Measurements from ENCODE around the gene DSG3.

DSG3 gene

DNA sequence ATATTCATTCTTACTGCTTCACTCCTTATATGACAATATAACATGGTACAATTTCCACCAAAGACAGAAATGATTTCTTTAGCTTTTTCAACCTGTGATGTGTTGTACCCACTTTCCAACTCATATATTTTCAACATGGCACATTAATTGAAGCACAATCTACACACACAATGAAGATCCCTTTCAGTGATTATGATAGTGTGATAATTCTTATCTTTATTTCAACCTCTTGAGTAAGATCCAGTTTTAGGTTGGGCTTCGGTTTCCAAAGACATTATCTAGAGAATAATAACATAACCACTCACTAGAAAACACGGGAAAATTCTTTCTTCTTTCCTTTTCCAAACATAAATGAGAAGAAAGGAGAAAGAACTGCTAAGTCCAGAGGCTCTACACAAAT lies 3.4 kb upstream of the DSG3 start:
- H3K4me3 ChIP-seq (ENCODE audit: low read length) = no peak overlapping the region
- no peak for DNase-seq (ENCODE audit: low read depth)
- TF ChIP-seq, protein P1, sequence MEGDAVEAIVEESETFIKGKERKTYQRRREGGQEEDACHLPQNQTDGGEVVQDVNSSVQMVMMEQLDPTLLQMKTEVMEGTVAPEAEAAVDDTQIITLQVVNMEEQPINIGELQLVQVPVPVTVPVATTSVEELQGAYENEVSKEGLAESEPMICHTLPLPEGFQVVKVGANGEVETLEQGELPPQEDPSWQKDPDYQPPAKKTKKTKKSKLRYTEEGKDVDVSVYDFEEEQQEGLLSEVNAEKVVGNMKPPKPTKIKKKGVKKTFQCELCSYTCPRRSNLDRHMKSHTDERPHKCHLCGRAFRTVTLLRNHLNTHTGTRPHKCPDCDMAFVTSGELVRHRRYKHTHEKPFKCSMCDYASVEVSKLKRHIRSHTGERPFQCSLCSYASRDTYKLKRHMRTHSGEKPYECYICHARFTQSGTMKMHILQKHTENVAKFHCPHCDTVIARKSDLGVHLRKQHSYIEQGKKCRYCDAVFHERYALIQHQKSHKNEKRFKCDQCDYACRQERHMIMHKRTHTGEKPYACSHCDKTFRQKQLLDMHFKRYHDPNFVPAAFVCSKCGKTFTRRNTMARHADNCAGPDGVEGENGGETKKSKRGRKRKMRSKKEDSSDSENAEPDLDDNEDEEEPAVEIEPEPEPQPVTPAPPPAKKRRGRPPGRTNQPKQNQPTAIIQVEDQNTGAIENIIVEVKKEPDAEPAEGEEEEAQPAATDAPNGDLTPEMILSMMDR (conservative IDR thresholded peaks at IDR 0.05; ENCODE audit: low read length) = no peak

DNA sequence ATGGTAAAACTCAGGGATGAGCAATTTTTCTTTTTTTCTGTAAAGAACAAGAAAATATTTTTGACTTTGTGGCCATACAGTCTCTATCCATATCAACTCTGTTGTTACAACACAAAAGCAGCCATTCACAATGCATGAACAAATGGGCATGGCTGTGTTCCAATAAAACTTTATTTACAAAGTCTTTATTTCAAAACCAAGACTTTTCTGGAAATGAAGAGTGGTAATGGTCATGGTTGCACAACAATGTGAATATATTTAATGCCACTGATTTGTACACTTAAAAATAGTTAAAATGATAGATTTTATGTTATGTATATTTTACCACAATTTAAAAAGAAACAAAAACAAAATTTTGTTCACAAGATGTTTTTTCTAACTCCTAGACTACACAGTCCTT lies 1.6 kb upstream of the DSG3 start:
- H3K4me3 ChIP-seq (ENCODE audit: low read length) = no peak overlapping the region
- TF ChIP-seq, protein P1 (conservative IDR thresholded peaks at IDR 0.05; ENCODE audit: low read length) = no peak
- no peak for DNase-seq (ENCODE audit: low read depth)

DNA sequence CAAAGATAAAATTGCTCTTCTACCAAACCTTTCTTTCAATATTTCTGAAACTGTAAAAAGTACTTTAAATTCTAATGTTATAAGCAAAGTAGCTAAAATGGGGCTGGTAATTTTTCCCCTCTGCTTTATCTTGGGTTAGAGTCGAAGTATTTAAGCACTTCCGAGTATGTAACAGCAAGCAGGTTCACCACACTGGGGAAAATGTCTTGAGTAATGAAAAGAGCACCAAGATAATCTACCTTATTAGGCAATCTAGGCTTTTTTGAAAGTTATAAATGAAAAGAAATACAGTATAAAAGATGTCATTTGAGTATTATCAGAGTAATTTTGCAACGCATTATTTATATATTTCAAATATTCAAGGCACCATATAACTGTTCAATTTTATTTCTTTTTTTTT lies 687 bp upstream of the DSG3 start:
- TF ChIP-seq, protein P1 (conservative IDR thresholded peaks at IDR 0.05; ENCODE audit: low read length) = no peak
- no peak overlapping the region for H3K4me3 ChIP-seq (ENCODE audit: low read length)
- no peak for DNase-seq (ENCODE audit: low read depth)

DNA sequence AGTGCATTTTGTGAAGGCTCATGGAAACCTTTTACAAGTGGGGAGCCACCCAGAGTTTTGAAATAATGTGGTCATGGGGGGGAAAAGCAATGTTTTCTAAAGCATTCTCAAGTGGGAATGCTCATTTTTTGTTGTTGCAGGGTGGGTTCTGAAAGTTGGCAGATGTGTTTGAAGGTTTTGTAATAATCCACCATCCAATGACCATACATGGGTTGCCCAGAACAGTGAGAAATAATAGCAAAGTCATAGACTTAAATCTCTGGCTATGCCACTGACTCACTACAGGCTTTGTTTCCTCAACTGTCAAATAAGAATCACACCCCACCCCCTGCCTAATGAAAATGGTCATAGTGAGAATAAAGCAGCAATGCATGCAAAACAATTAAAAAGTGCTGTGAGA lies 2.9 kb downstream of the DSG3 start:
- TF ChIP-seq, protein P1 (conservative IDR thresholded peaks at IDR 0.05; ENCODE audit: low read length) = no peak
- no peak for DNase-seq (ENCODE audit: low read depth)
- H3K4me3 ChIP-seq (ENCODE audit: low read length) = no peak overlapping the region

DNA sequence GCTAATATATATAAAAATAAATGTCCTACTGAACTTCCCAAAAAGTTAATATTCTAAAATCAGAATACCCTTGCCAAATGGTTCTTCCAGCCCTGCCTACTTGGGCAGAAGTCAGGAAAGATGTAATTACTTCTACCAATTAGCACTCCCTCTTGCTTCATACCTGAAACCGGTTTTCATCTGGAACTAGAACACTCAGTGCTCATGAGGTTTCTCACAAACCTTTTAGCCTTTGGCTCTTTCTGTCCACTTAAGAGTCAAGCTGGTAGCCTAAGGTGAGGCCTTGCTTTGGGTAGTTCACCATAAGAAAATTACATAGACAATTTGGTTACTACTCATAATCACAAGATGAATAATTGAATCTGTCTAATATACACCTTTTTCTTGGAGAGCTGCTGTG lies 4.1 kb downstream of the DSG3 start:
- no peak overlapping the region for H3K4me3 ChIP-seq (ENCODE audit: low read length)
- TF ChIP-seq, protein P1 (conservative IDR thresholded peaks at IDR 0.05; ENCODE audit: low read length) = no peak
- no peak for DNase-seq (ENCODE audit: low read depth)

DNA sequence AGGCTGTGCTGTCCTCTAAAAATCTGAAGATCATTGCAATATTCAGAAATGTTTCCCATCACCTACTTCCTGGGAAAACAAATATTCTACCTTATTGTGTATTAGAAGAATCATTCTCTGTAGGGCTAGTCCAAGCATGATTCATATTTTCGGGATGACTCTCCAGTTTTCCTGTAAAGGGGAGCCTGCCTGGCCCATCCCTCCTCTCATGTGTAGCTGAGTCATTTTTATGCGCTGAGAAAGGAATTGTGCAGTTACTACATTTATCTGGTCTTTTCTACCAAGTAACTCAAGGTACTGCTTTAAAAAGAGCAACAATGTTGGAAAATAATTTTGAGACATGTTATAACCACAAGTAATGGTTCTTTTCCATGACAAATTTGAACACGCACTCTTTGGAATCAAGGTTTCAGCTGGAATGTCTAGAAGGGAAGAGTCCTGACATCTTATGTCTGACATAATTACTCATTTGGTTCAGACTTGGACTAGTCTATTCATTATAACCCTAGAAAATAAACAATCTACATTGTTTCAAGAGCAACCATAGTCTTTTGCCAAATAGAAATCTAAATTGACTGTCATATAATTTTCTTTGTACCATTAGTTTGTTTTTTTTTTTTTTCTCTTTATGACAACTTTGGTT lies 6.6 kb downstream of the DSG3 start:
- peak; percentile 15 for DNase-seq (ENCODE audit: low read depth)
- TF ChIP-seq, protein P1 (conservative IDR thresholded peaks at IDR 0.05; ENCODE audit: low read length) = no peak
- no peak overlapping the region for H3K4me3 ChIP-seq (ENCODE audit: low read length)

DNA sequence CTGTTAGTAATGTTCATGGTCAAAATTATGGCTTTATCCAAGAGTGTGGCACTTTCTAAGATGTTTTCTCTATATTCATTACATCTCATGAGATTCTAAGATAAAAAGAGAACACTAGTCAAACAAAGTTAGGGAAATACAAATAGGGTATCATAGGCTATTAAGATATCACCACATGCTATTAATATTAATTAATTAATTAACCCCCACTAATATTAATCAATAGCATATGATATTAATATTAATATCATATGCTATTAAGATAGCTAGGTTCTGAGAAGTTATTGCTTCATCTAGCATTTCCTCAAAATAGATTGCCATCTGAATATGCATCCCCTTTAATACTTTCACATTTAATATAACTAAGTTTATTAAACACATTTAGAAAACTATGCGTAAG lies 22.1 kb downstream of the DSG3 start:
- DNase-seq (ENCODE audit: low read depth) = no peak
- H3K4me3 ChIP-seq (ENCODE audit: low read length) = no peak overlapping the region
- TF ChIP-seq, protein P1 (conservative IDR thresholded peaks at IDR 0.05; ENCODE audit: low read length) = no peak

Data from AG10803 (cell line).